Measurements from ENCODE around the gene MICOS13.

Gene MICOS13

DNA sequence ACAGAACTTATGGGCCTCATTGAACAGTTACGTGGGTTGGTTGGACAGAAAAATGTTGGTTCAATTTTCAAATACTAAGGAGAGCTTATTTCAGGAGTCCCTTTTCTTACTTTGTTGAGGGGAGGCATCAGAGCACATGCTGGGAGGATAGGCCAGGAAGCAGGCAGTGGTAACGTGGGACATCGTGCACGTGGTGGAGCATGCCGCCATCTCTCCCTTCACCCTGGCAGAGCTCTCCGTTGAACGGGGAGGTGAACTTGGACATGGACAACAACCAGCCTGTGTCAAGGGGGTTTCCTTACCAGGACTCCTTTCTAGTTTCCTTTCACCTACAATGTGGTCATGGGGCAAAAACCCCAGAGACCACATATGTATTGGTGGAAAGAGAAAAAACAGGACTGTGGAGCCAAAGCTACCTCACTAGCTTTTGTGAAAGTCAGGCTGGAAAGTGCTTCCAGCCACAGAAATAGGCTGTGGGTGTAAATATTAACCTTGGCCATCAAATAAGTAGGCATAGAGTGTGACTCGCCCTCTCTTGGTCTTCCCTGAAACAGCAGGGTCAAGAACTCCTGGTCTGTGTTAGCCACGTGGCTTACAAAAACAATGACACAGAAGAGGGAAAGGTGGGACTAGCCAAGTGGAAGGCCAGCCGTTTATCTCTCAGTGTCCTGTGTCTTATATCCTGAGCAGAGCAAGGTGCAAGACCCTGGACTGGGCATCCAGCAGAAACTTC lies 14.4 kb downstream of the MICOS13 start:
- no peak for DNase-seq

DNA sequence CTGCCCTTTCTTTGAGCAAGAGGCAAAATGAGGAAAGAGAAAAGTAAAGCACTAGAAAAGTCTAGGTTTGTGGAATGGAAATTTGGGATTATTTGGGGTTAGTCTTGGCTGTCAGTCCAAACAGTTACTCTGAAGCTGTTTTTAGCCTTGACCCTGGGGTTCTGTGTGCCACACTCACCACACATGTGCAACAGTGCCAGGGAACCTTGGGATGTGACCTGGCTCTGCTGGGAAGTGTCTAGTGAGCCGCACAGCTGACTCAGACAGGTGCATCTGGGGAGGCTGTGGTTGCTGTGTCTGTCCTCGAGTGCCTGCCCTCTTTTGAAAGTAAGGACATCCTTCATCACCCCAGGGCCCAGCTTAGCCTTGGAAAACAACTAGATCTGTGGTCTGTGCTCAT lies 15.8 kb downstream of the MICOS13 start:
- no peak for DNase-seq

DNA sequence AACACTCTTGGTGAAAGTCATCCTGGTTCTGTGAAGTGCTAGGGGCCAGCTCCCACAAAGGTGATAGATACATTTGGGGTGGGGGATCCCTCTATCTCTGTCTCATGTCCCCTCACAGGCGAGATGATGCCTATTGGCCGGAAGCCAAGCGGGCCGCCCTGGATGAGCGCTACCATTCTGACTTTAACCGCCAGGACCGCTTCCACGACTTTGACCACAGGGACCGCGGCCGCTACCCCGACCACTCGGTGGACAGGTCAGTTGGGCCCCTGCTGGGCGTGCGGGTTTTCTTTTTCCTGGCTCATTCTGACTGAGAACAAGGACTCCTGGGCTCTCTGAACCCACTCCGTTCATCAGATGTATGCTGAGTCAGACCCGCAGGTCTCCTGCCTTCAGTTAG lies 16.4 kb downstream of the MICOS13 start:
- DNase-seq: no peak

DNA sequence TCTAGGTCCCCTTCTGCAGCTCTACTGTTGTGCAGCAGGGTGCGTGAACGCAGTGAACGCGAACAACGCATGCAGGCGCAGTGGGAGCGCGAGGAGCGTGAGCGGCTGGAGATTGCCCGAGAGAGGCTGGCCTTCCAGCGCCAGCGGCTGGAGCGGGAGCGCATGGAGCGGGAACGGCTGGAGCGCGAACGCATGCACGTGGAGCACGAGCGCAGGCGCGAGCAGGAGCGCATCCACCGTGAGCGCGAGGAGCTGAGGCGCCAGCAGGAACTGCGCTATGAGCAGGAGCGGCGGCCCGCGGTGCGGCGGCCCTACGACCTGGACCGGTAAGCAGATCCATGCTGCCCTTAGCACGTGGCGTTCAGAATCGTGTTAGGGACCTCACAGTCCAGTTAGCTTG lies 18.8 kb downstream of the MICOS13 start:
- DNase-seq: no peak

DNA sequence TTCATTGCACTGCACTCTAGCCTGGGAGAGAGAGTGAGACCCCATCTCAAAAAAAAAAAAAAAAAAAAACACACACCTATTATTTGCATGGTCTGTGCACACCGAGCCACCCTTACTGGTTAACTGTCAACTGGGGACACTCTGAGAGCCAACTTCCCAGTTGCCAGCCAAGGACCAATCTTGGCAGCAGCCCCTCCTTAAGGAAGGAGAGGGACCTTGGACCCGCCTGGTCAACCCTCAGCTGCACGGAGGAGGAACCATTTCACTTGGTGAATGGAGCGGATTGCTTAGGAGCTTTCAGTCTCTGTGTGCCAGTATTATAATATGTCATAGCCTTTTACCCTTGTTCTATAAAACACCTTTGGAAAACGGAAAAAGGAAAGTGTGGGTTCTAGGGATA lies 24.9 kb downstream of the MICOS13 start:
- no peak for DNase-seq

DNA sequence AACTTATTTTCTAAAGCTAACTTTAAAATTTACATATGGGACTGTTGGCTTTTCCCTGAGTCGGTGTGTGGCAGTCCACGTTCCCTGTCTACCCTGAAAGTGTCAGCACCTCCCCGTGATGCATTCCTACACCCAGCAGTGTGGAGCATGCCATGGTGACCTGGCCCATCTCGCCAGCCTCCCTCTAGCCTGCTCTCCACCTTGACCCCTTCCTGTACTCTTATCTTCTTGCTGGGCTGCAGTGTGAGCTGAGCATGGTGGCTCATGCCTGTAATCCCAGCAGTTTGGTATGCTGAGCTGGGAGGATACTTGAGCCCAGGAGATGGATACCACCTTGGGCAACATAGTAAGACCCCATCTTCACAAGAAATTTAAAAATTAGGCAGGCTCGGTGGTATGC lies 25.4 kb downstream of the MICOS13 start:
- DNase-seq: no peak

DNA sequence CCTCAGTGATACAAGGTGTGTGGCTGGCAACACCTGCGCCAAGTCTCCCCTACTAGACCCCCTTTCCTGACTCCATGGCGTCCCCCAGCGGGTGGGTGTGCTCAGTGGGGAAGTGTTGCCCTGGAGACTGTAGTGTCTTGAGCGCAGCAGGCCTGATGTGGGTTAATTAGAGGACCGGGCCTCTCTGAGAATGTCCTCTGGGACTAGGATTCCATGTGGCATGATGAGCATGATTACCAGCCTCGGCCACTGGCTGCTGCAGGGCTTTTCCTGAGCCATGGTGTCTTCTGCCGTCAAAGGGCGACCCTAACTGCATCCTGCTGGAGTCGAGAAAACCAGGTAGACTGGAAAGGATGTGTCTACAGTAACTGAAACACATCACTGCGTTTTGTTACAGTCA lies 28.1 kb downstream of the MICOS13 start:
- no peak for DNase-seq

DNA sequence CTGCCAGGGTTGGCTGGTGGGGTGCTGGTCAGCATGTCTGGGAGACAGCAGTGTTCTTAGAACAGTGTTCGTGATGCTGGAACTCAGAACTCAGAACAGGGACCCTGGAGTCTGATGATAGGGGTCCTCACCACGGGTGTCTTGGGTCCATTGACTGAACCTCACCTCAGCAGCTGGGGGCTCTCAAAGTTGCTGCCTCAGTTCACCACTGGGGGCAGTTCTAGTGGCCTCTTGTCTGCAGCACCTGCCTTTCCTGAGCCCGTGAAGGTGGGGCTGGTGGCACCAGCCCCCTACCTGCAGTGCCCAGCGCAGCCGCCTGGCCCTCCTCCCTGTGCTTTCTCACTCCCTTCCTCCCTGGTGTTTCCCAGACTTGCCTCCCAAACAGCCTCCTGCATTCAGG lies 29.0 kb downstream of the MICOS13 start:
- DNase-seq: no peak

DNA sequence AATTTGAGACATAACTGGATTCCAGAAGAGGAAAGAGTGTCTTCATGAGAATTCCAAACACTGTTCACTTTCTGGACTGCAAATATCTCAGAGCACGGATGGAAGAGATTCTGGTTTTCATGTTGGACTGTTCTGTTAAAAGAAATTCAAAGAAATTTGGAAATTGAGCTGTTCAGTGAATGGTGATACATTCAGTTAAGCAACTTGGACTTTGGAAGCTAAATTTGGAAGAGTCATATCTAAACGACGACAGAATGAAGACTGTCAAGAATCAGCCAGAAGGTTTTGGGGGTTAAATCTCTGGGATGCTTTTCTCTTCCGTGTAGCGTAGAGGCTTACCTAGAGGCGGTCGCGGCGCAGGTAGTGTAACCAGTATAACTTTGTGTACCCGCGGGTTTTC lies 31.9 kb downstream of the MICOS13 start:
- no peak for DNase-seq

DNA sequence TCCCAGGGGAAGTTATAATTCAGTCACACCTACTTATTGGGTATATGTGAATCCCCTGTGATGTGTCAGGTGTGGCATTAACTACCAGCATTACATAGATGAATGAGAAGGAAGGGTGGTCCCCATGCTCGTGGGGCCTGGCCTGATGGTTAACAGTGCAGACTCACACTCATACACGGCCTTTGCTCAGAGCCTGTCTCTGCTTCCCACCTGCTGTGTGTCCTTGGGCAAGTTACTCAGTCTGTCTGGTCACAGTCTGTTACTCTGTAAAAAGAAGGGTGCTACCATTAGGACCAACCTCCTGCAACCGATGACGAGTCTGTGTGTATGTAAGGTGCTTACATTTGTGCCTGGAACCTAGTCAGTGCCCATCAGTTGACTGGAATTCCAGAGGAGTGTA lies 33.6 kb downstream of the MICOS13 start:
- no peak for DNase-seq

DNA sequence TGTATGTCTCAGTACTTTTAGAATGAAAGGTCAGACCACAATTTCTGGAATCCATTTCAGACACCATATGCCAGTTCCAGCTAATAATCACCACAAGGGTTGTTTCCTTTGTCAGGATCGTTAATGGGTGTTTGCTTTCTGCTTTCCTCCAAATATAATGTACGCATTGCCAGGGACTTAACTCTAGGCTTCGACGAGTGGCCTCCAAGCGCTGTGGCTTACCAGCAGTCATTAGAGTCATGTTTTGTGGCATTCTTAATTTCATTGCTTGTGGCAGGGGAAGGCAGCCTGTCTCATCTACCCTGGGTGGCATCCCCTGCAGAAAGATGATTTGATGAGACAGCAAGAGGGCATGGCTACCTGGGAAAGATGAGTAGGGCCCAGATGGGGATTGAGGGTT lies 34.9 kb downstream of the MICOS13 start:
- DNase-seq: no peak

DNA sequence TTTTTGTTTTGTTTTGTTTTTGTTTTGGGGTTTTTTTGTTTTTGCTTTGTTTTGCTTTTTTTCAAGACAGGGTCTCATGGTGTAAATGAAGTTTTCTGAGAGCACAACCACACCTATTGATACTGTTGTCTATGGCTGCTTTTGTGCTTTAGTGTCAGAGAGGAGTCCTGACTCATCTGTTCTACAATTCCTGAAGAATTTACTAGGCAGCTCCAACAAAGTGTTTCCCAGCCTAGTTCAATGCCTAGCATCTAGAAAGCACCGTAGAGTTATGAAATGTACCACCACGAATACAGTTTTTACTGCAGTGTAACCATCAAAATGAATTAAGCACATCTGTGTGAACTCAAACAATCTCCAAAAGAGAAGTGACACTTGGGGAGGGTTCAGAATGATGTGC lies 36.3 kb downstream of the MICOS13 start:
- DNase-seq: no peak

DNA sequence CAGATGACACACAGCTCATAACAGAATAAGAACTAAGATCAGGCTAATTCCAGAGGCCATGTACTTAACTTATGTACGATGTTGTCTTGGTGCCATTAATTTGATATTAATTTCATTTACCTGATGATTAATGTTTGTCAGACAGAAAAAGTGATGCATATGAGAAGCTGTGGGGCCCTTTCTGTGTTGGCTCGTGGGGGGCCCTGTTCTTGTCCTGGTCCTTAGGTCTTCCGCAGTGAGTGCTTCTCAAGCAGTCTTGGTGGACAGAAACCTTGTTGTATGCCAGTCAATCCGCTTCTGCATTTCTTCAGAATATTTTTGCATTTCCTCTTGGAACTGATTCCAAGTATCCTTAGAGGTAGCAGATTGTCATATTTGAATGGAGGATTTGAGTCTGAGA lies 37.3 kb downstream of the MICOS13 start:
- no peak for DNase-seq

DNA sequence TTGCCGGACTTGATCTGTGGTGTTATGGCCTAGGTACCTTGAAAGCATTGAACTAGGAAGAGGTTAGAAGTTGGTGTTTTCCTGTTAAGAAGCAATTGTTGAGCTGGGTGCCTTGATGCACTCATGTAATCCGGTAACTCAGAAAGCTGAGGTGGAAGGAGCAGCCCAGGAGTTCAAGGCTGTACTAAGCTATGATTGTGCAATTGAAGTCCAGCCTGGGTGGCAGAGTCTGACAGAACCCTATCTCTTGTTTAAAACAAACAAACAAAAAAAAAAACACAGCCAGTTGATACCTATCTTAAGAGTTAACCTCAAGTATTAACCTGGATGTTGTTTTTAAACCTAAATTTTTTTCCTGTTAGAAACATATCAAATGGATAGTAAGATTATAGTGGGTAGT lies 38.1 kb downstream of the MICOS13 start:
- no peak for DNase-seq

DNA sequence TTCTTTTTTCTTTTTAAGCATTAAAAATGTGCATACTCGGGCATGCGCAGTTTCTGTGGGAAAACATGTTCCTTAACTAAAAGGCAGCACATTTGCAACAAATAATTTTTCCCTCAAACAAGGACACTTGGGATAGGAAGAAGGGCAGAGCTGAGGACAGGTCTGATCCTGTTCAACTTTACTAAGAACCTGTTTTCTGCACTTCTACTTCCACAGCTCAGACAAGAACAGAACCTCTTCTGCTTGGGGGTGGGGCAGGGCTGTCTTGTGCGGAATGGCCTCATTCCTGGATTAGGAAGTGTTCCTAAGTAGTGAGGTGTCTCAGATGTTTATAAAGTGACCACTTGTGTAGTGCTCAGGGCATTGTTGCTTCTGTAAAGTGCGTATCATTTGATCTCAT lies 39.1 kb downstream of the MICOS13 start:
- no peak for DNase-seq

DNA sequence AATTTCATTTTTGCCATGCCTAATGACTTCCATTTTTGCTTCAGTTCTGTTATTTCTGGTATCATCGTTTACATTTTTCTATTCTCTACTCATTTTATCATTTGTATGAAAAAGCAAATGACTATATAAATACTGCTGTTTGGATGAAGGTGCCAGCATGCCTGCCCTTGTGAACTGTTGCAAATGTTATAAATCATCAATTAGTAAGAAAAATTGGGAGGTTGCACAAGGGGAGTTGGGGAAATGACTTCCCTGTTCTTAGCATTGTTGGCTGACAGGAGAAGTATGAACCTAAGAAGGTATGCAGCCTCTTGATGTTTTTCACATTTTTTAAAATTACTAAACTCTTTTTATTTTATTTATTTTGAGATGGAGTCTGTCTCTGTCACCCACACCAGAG lies 42.3 kb downstream of the MICOS13 start:
- no peak for DNase-seq

DNA sequence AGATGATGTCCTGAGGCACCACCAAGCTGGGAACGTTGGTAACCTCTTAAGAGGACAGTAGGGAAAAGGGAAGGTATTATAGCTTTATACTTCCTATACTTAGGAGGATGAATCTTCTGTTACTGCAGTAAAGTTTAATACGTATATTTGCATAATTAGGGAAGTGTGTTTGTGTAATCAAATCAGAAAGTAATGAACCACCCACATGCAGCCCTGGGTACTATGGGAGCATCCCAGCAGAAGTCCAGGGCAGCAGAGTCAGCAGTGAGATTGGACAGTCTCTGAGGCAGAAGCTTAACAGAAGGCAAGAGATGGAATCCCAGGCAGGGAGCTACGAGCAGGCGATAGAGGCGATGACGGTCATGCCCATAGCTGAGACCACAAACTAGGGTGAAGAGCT lies 44.9 kb downstream of the MICOS13 start:
- DNase-seq: no peak

DNA sequence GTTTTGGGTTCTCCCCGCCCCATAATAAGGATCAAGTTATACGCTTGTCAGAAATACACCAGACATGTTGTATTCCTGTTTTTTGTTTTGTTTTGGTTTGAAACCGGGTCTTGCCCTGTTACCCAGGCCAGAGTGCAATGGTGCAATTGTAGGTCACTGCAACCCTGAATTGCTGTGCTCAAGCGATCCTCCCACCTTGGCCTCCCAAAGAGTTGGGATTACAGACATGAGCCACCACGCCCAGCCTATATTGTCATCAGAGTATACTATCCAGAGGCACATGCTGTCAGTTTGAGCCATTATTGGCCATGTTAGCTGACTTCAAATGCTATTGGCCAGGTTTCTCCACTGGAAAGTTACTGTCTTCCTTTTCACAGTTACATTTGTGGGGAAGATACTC lies 47.7 kb downstream of the MICOS13 start:
- no peak for DNase-seq

DNA sequence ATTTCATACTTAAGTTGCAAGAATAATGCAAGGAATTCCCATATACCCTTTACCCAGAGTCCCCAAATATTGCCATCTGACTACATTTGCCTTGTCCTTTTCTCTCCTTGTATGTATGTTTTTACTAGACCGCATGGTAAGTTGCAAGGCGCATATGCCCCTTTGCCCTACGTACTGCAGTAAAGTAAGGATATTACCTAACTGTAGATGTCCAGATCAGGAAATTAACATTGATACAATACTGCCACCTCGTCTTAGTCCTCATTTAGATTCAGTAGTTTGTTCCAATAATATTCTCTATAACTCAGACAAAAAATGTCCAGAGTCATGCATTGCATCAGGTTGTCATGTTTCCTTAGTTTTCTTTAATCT lies 48.1 kb downstream of the MICOS13 start:
- DNase-seq: no peak

DNA sequence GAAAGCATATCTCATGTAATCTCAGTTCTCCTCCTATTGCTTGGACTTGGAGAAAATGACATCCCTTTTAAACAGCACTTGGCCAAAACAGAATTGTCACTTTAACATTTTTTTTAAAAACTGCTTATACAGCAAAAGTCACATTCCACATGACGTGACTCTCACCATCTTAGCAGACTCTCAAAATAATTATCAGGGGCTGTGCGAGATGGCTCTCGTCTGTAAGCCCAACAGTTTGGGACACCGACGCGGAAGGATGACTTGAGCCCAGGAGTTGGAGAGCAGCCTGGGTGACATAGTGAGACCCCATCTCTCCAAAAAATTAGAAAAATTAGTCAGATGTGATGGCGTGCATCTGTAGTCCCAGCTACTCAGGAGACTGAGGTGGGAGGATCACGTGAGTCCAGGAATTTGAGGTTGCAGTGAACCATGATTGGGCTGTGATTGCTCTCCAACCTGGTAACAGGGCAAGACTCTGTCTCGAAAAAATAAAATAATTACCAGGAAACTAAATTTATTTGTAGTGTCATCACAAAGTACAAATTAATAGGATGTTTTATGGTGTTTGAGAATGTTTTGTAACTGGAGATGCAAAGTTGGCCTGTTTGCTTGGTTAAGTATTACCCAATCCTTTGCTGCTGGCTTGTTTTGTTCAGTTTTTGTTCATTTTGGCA lies 48.6 kb downstream of the MICOS13 start:
- DNase-seq: no peak

DNA sequence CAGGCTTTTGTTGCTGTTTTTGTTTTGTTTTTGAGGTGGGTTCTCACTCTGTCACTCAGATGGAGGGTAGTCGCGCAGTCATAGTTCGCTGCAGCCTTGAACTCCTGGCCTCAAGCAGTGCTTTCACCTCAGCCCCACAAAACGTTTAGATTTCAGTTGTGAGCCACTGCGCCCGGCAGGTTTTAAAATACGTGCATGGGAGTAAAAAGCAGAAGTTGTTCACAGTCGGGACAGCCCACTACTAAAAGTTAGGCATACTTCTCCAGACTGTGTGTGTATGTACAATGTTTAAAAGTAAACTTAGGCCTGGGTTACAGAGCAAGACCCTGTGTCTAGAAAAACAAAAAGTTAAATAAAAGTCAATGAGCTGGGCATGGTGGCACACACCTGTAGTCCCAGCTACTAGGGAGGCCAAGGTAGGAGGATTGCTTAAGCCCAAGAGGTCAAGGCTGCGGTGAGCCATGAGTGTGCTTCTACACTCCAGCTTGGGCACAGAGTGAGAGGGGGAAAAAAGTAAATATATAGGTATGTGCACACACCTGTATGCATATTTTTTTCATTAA lies 51.3 kb downstream of the MICOS13 start:
- DNase-seq: peak; percentile 8

DNA sequence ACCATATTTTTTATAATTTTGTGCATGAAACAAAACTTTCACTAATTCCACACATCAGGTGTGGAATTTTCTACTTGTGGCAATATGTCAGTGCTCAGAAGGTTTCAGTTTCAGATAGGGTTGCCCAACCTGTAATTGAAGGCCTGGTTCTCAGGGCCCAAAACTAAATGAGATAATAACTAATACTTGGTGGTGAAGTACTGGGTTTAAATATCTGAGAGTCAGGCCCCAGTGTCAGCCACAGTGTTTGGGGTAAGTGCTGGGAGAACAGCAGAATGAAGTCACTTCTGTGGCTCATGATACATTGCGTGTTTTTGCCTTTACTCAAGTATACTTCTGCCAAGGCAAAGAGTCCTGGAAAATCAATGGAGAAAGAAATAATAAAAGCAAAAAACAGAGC lies 51.9 kb downstream of the MICOS13 start:
- no peak for DNase-seq

Measured in KG1 (cell line).